ENCODE results near the gene TMEM256.

Gene TMEM256

GRCh38 chr17:7356072-7356549 is 47.8 kb downstream of the TMEM256 start:
- peaks cover 3 to 39% (median 31%) of the 10 kb centered on the region in 5 donors for H3K4me1 ChIP-seq (ENCODE audit: control insufficient read depth in 5 of 5, insufficient read depth in 5 of 5, low read length in 5 of 5)
- peak overlapping the region in 1 of 5 donors; percentile 29 for H3K9ac ChIP-seq (ENCODE audit: low read length in 5 of 5)
- H3K27ac ChIP-seq (ENCODE audit: low read depth, low read length): no peak overlapping the region
- no peaks in the 10 kb centered on the region for H3K27me3 ChIP-seq (ENCODE audit: control insufficient read depth in 5 of 5, insufficient read depth in 4 of 5, low read length in 5 of 5)
- H3K36me3 ChIP-seq (ENCODE audit: control insufficient read depth in 5 of 5, insufficient read depth in 5 of 5, low read length in 5 of 5): no peaks in the 10 kb centered on the region
- no peak overlapping the region for H3K4me3 ChIP-seq (ENCODE audit: low read depth in 1 of 5, low read length in 5 of 5)
- no peaks in the 10 kb centered on the region for H3K9me3 ChIP-seq (ENCODE audit: control insufficient read depth in 5 of 5, low read length in 5 of 5)

- Histone ChIP-seq H3K27me3 (ENCODE audit: control insufficient read depth in 5 of 5, insufficient read depth in 4 of 5, low read length in 5 of 5) (no peaks in the 10 kb centered on the region), H3K27ac (ENCODE audit: low read depth, low read length) (peak overlapping the region; percentile 98), H3K4me1 (ENCODE audit: control insufficient read depth in 5 of 5, insufficient read depth in 5 of 5, low read length in 5 of 5) (peaks cover 3 to 44% (median 36%) of the 10 kb centered on the region in 5 donors), H3K36me3 (ENCODE audit: control insufficient read depth in 5 of 5, insufficient read depth in 5 of 5, low read length in 5 of 5) (no peaks in the 10 kb centered on the region), H3K4me3 (ENCODE audit: low read depth in 1 of 5, low read length in 5 of 5) (no peak overlapping the region), H3K9ac (ENCODE audit: low read length in 5 of 5) (peak overlapping the region in 1 of 5 donors; percentile 29), H3K9me3 (ENCODE audit: control insufficient read depth in 5 of 5, low read length in 5 of 5) (no peaks in the 10 kb centered on the region)
These were observed 48.3 kb downstream of the TMEM256 start for GRCh38 chr17:7355573-7355972.

GRCh38 chr17:7355053-7355452 is 48.8 kb downstream of the TMEM256 start, which contains the start of gene TMEM95:
TSS of gene TMEM95 (plus strand) at chr17:7355156. CDS start at chr17:7355205, 49 bp downstream.
- peaks cover 3 to 48% (median 40%) of the 10 kb centered on the region in 5 donors for H3K4me1 ChIP-seq (ENCODE audit: control insufficient read depth in 5 of 5, insufficient read depth in 5 of 5, low read length in 5 of 5)
- H3K4me3 ChIP-seq (ENCODE audit: low read depth in 1 of 5, low read length in 5 of 5): no peak within 1 kb of the TSS
- H3K36me3 ChIP-seq (ENCODE audit: control insufficient read depth in 5 of 5, insufficient read depth in 5 of 5, low read length in 5 of 5): no peaks in the 10 kb centered on the region
- H3K9ac ChIP-seq (ENCODE audit: low read length in 5 of 5): peak within 1 kb of the TSS in 3 of 5 donors; percentile 19 to 51 (median 29)
- H3K27me3 ChIP-seq (ENCODE audit: control insufficient read depth in 5 of 5, insufficient read depth in 4 of 5, low read length in 5 of 5): no peaks in the 10 kb centered on the region
- H3K27ac ChIP-seq (ENCODE audit: low read depth, low read length): peak within 1 kb of the TSS; percentile 98
- H3K9me3 ChIP-seq (ENCODE audit: control insufficient read depth in 5 of 5, low read length in 5 of 5): no peaks in the 10 kb centered on the region

- Histone ChIP-seq H3K9ac (ENCODE audit: low read length in 5 of 5) (peak overlapping the region in 1 of 5 donors; percentile 51), H3K27me3 (ENCODE audit: control insufficient read depth in 5 of 5, insufficient read depth in 4 of 5, low read length in 5 of 5) (no peaks in the 10 kb centered on the region), H3K4me1 (ENCODE audit: control insufficient read depth in 5 of 5, insufficient read depth in 5 of 5, low read length in 5 of 5) (peaks cover 3 to 55% (median 47%) of the 10 kb centered on the region in 5 donors), H3K9me3 (ENCODE audit: control insufficient read depth in 5 of 5, low read length in 5 of 5) (no peaks in the 10 kb centered on the region), H3K36me3 (ENCODE audit: control insufficient read depth in 5 of 5, insufficient read depth in 5 of 5, low read length in 5 of 5) (no peaks in the 10 kb centered on the region), H3K4me3 (ENCODE audit: low read depth in 1 of 5, low read length in 5 of 5) (no peak overlapping the region), H3K27ac (ENCODE audit: low read depth, low read length) (peak overlapping the region; percentile 98)
These were observed 49.5 kb downstream of the TMEM256 start for GRCh38 chr17:7354262-7354843.

All from subcutaneous abdominal adipose tissue (tissue), 5 donors.